Prostate gland (tissue), 2 donors: ENCODE measurements around the gene CCDC181. TPM values are rescaled to one million over a fixed set of nuclear protein-coding genes. Genes with fewer than 3 reads are reported as not detected.

Experiments
- DNase-seq: peaks from one replicate; pipeline ENCODE4 v3.0.0-alpha.2; 2019; ENCODE audit warnings: low spot score
- H3K27ac ChIP-seq, 2 donors: fragments of 200-600 bp; sonication (generic); 2 replicates each; pipeline ENCODE4 v1.5.1; 2017 to 2019
- H3K27me3 ChIP-seq: fragments of 200-600 bp; sonication (generic); replicated peaks from 2 replicates; pipeline ENCODE4 v1.5.1; 2019; ENCODE audit not compliant: insufficient read depth
- H3K36me3 ChIP-seq, 2 donors: fragments of 200-600 bp; sonication (generic); 1 replicate in 1 of 2; 2 replicates in 1 of 2; pipeline versions ENCODE4 v1.5.1 to v1.8.1; 2017 to 2019
- H3K4me1 ChIP-seq: fragments of 200-600 bp; sonication (generic); replicated peaks from 2 replicates; pipeline ENCODE4 v1.5.1; 2019
- H3K4me3 ChIP-seq, 2 donors: fragments of 200-600 bp; sonication (generic); 2 replicates each; pipeline ENCODE4 v1.5.1; 2017 to 2019
- H3K9me3 ChIP-seq: fragments of 200-600 bp; sonication (generic); 2 replicates; pipeline ENCODE4 v1.5.1; 2017
- POLR2A ChIP-seq: fragments of 450-650 bp; IDR thresholded peaks from one replicate; pipeline ENCODE4 v1.6.1; 2016; ENCODE audit warnings: antibody characterized with exemption, mild to moderate bottlenecking
- POLR2AphosphoS5 ChIP-seq: sonication (generic); formaldehyde crosslinking; IDR thresholded peaks from one replicate; pipeline ENCODE4 v1.6.1; 2017; ENCODE audit warnings: antibody characterized with exemption
- WGBS: methylation state at CpG from one replicate; pipeline ENCODE4 v1.1.5; 2018; 5-methylcytosine and 5-hydroxymethylcytosine counted together
- intact Hi-C: fragments of 100-400 bp; cut with DNase I; formaldehyde crosslinking; loops from one replicate; pipeline ENCODE4 v1.14.2; 2022
- total RNA-seq, 2 donors: library from RNA; depleted of rRNA; stranded (reverse); fragments of >200 nt; gene quantifications; one replicate each; pipeline ENCODE4 v1.1.0, GENCODE V29; 2016
- TF ChIP-seq, protein P1 (sequence below), 4 experiments: fragments of 200-600 bp in 2 of 4; fragments of 450-650 bp in 2 of 4; sonication (generic) in 2 of 4; IDR thresholded peaks; 1 replicate in 3 of 4; 2 replicates in 1 of 4; pipeline ENCODE4 v1.5.1; 2016 to 2019; ENCODE audit warnings: antibody characterized with exemption in 4 of 4, mild to moderate bottlenecking in 2 of 4, moderate library complexity in 2 of 4

CCDC181 gene
- total RNA-seq, 2 donors from 2014 or later = 0.32 to 5.6 TPM

GRCh38 chr1:169395955-169396354, 31.3 kb downstream of the CCDC181 start:
- WGBS = 96% methylated on average over 3 of the region's 3 CpGs
- intact Hi-C loops = no loop called here

GRCh38 chr1:169392406-169392805, 34.9 kb downstream of the CCDC181 start:
- no peaks in the 10 kb centered on the region for H3K36me3 ChIP-seq
- H3K27me3 ChIP-seq = no peaks in the 10 kb centered on the region
- WGBS = 97% methylated on average over 1 of the region's 1 CpG
- no peak overlapping the region for H3K4me3 ChIP-seq
- no peaks in the 10 kb centered on the region for H3K9me3 ChIP-seq
- no peaks in the 10 kb centered on the region for H3K4me1 ChIP-seq
- no peak overlapping the region for H3K27ac ChIP-seq
- intact Hi-C loops = no loop called here
- TF ChIP-seq, protein P1, sequence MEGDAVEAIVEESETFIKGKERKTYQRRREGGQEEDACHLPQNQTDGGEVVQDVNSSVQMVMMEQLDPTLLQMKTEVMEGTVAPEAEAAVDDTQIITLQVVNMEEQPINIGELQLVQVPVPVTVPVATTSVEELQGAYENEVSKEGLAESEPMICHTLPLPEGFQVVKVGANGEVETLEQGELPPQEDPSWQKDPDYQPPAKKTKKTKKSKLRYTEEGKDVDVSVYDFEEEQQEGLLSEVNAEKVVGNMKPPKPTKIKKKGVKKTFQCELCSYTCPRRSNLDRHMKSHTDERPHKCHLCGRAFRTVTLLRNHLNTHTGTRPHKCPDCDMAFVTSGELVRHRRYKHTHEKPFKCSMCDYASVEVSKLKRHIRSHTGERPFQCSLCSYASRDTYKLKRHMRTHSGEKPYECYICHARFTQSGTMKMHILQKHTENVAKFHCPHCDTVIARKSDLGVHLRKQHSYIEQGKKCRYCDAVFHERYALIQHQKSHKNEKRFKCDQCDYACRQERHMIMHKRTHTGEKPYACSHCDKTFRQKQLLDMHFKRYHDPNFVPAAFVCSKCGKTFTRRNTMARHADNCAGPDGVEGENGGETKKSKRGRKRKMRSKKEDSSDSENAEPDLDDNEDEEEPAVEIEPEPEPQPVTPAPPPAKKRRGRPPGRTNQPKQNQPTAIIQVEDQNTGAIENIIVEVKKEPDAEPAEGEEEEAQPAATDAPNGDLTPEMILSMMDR (IDR thresholded peaks at IDR 0.05) = no peak
- TF ChIP-seq POLR2AphosphoS5 = no peak
- no peak for TF ChIP-seq POLR2A
- DNase-seq = no peak

More at GRCh38 chr1:169395955-169396354, 31.3 kb downstream of the CCDC181 start:
- DNase-seq = no peak
- no peak overlapping the region for H3K27ac ChIP-seq
- H3K27me3 ChIP-seq = no peaks in the 10 kb centered on the region
- H3K36me3 ChIP-seq = no peaks in the 10 kb centered on the region
- H3K4me1 ChIP-seq = no peaks in the 10 kb centered on the region
- no peak overlapping the region for H3K4me3 ChIP-seq
- TF ChIP-seq, protein P1 (IDR thresholded peaks at IDR 0.05) = no peak
- TF ChIP-seq POLR2A = no peak
- TF ChIP-seq POLR2AphosphoS5 = no peak
- H3K9me3 ChIP-seq = no peaks in the 10 kb centered on the region

DNA sequence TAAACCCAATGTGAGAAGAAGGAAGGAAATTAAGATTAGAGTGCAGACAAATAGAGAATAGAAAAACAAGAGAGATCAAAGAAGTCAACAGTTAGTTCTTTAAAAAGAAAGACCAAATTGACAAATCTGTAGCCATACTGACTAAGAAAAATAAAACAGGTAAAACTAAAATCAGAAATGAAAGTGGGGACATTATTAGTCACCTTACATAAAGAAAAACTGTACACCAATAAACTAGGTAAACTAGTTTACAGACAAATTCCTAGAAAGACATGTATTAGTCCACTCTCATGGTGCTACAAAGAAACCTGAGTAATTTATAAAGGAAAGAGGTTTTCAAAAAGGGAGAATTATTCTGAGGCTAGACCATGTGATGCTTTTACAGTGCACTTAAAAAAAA, 37.0 kb downstream of the CCDC181 start:
- Histone ChIP-seq H3K27me3 (no peaks in the 10 kb centered on the region), H3K4me1 (no peaks in the 10 kb centered on the region), H3K4me3 (no peak overlapping the region), H3K9me3 (no peaks in the 10 kb centered on the region), H3K27ac (no peak overlapping the region), H3K36me3 (no peaks in the 10 kb centered on the region)
- TF ChIP-seq POLR2AphosphoS5 = no peak
- TF ChIP-seq, protein P1 (IDR thresholded peaks at IDR 0.05) = no peak
- no peak for TF ChIP-seq POLR2A
- intact Hi-C loops = no loop called here
- no peak for DNase-seq

DNA sequence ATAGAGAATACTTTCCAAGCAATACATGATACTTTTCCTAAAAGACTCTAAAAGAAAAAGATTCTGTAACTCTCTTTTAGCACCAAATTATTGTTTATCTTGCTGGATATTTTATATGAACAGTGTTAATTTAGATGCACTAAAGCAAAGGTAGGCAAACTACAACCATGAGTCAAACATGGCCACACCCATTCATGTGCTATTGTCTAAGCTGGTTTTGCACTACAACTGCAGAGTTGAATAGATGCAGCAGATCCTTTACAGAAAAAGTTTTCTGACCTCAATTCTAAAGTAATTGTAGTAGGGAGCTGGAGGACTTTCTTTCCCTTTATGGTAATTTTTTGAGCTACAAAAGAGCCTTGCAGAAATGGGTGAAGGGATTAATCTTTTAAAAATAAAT, 39.9 kb downstream of the CCDC181 start:
- no peak overlapping the region for H3K4me3 ChIP-seq
- no peaks in the 10 kb centered on the region for H3K27me3 ChIP-seq
- H3K4me1 ChIP-seq = no peaks in the 10 kb centered on the region
- TF ChIP-seq, protein P1 (IDR thresholded peaks at IDR 0.05) = no peak
- no peak for TF ChIP-seq POLR2A
- TF ChIP-seq POLR2AphosphoS5 = no peak
- no peak for DNase-seq
- intact Hi-C loops = no loop called here
- no peaks in the 10 kb centered on the region for H3K9me3 ChIP-seq
- H3K27ac ChIP-seq = no peak overlapping the region
- no peaks in the 10 kb centered on the region for H3K36me3 ChIP-seq

- Histone ChIP-seq H3K4me1 (no peaks in the 10 kb centered on the region), H3K9me3 (no peaks in the 10 kb centered on the region), H3K27ac (no peak overlapping the region), H3K36me3 (no peaks in the 10 kb centered on the region), H3K27me3 (no peaks in the 10 kb centered on the region), H3K4me3 (no peak overlapping the region)
- intact Hi-C loops = no loop called here
- no peak for DNase-seq
- TF ChIP-seq, protein P1 (IDR thresholded peaks at IDR 0.05) = no peak
- no peak for TF ChIP-seq POLR2AphosphoS5
- no peak for TF ChIP-seq POLR2A
- 75% methylated on average over 4 of the region's 4 CpGs for WGBS
Measured at GRCh38 chr1:169383449-169383848, 43.8 kb downstream of the CCDC181 start.
